ENCODE data around the gene MAP7D3.

The MAP7D3 gene

DNA sequence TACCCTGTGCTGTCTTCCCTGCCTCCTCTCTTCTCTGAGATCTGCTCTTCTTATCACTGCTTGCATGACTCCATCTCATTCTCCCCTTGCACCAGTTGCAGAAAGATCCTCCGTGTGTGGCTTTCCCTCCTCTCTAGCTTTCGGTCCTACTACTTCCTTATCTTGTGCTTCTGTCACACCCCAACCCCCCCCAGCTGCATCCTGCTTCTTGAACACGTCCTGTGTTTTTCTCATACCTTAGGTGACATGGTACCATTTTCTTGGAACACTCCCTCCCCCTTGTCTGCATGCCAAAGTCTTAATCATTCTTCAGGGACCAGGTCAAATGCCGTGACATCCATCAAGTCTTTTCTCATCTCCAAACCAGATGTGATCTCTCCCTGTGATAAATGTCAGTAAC is 57.4 kb downstream of the MAP7D3 start:
- H3K27me3 Mint-ChIP-seq: no peaks in the 10 kb centered on the region
- peak overlapping the region; percentile 60 for H3K4me3 Mint-ChIP-seq
- CTCF ChIA-PET: interaction anchor here (1.0 kb wide), 1 partner anchor 9 kb away, joined by 3 read pairs; no protein-coding TSS in a partner anchor
- peak overlapping the region; percentile 66 for H3K27ac Mint-ChIP-seq
- no peaks in the 10 kb centered on the region for H3K9me3 Mint-ChIP-seq
- H3K4me1 Mint-ChIP-seq: peaks cover 48% of the 10 kb centered on the region
- peaks cover 4% of the 10 kb centered on the region for H3K36me3 Mint-ChIP-seq
- peak; percentile 52 for DNase-seq

- H3K36me3 Mint-ChIP-seq: peaks cover 4% of the 10 kb centered on the region
- H3K9me3 Mint-ChIP-seq: no peaks in the 10 kb centered on the region
- H3K4me1 Mint-ChIP-seq: peaks cover 48% of the 10 kb centered on the region
- no peak for DNase-seq
- peak overlapping the region; percentile 74 for H3K27ac Mint-ChIP-seq
- H3K4me3 Mint-ChIP-seq: peak overlapping the region; percentile 60
- CTCF ChIA-PET: interaction anchor here (1.0 kb wide), 1 partner anchor 10 kb away, joined by 3 read pairs; no protein-coding TSS in a partner anchor
- no peaks in the 10 kb centered on the region for H3K27me3 Mint-ChIP-seq
Observed at GRCh38 chrX:136192839-136193414, 58.3 kb downstream of the MAP7D3 start.

DNA sequence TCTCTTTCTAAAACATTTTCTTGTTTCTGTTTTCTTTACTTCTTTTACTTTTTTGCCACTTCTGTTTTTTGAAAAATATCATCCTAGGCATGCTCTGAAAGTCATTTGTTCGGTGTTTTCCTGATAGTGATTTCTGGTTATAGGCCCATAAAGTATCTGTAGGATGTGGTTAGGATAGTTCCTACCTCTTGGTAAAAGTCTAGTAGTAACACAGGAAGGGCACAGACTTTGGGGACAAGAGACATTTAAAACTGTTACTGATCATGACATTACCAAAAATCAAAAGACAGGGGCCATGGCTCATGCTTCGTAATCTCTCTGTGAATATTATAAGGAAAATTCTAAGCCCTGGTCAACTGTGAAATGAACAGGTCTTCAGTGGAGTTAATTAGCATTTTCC is 59.1 kb downstream of the MAP7D3 start:
- Mint-ChIP-seq H3K4me1 (peaks cover 48% of the 10 kb centered on the region), H3K4me3 (peak overlapping the region; percentile 8), H3K36me3 (peaks cover 4% of the 10 kb centered on the region), H3K27ac (peak overlapping the region; percentile 74), H3K9me3 (no peaks in the 10 kb centered on the region), H3K27me3 (no peaks in the 10 kb centered on the region)
- DNase-seq: no peak
- CTCF ChIA-PET: no interaction called here

DNA sequence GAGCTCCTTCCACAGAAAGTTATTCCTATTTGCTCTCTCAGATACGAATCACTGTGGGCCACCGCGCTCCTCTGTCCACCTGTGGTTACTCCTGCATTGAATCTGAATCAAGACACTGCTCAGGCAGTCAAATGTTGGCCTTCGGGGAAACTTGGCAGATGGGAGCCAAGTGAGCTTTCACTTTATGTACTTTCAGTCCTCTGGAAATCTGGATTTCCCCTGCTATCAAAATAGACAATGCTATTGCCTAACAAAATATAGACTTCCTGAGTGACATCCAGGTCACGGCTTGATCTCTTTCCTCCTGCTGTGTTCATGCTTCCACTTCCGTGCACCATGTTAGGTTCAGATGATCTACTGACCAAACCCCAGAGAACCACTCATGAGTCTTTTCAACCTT is 60.0 kb downstream of the MAP7D3 start:
- no peaks in the 10 kb centered on the region for H3K9me3 Mint-ChIP-seq
- peaks cover 3% of the 10 kb centered on the region for H3K36me3 Mint-ChIP-seq
- peaks cover 45% of the 10 kb centered on the region for H3K4me1 Mint-ChIP-seq
- no peak overlapping the region for H3K27ac Mint-ChIP-seq
- no peak for DNase-seq
- no peaks in the 10 kb centered on the region for H3K27me3 Mint-ChIP-seq
- no peak overlapping the region for H3K4me3 Mint-ChIP-seq
- CTCF ChIA-PET: interaction anchor here (1.0 to 1.4 kb wide), 3 partner anchors 9 to 28 kb away, joined by 3 read pairs; no protein-coding TSS in a partner anchor

DNA sequence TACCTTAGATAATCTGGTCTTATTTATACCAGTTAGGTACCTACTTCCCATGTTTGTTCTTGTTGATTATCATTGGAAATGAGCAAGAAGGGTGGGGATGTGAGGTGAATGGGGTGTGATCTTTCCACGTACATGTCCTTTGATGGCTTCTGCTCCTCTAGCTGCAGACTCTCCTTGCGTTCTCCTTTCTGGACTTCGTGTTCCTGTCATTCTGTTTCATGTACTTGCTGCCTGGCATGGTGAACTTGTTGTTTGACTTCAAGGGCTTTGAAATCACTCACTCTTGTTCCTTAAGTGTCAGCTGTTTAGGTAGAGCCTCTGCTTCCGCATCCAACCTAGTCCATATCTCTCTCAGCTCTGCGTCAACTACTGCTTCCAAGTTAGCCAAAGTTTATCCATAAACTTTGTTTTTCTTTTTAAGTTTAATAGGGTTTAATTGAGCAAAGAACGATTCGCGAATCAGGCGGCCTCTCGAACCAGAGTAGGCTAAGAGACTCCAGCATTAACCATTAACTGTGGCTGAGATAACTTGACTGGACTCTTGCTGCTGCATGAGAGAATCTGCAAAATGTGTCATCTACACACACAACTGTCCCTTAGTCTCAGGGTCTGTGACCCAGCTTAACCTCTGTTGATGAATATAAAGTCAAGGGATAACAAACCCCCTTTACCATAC is 61.0 kb downstream of the MAP7D3 start:
- CTCF ChIA-PET: interaction anchor here (1.0 to 1.4 kb wide), 3 partner anchors 10 to 27 kb away, joined by 3 read pairs; no protein-coding TSS in a partner anchor
- no peak for DNase-seq
- H3K27me3 Mint-ChIP-seq: no peaks in the 10 kb centered on the region
- H3K4me3 Mint-ChIP-seq: no peak overlapping the region
- H3K27ac Mint-ChIP-seq: no peak overlapping the region
- H3K9me3 Mint-ChIP-seq: no peaks in the 10 kb centered on the region
- peaks cover 40% of the 10 kb centered on the region for H3K4me1 Mint-ChIP-seq
- H3K36me3 Mint-ChIP-seq: peaks cover 3% of the 10 kb centered on the region

- CTCF ChIA-PET: interaction anchor here (1.0 kb wide), 2 partner anchors 26 to 161 kb away, joined by 3 to 4 read pairs; no protein-coding TSS in a partner anchor
- Mint-ChIP-seq H3K27me3 (no peaks in the 10 kb centered on the region), H3K27ac (no peak overlapping the region), H3K36me3 (peaks cover 3% of the 10 kb centered on the region), H3K4me1 (peaks cover 34% of the 10 kb centered on the region), H3K9me3 (no peaks in the 10 kb centered on the region), H3K4me3 (no peak overlapping the region)
- no peak for DNase-seq
Observed at GRCh38 chrX:136189222-136189621, 62.0 kb downstream of the MAP7D3 start.

GRCh38 chrX:136186023-136186413 is 65.2 kb downstream of the MAP7D3 start:
- H3K9me3 Mint-ChIP-seq: no peaks in the 10 kb centered on the region
- H3K4me1 Mint-ChIP-seq: peaks cover 2% of the 10 kb centered on the region
- H3K27me3 Mint-ChIP-seq: no peaks in the 10 kb centered on the region
- CTCF ChIA-PET: interaction anchor here (1.4 kb wide), 1 partner anchor 9 kb away, joined by 3 read pairs; no protein-coding TSS in a partner anchor
- no peak overlapping the region for H3K4me3 Mint-ChIP-seq
- H3K36me3 Mint-ChIP-seq: no peaks in the 10 kb centered on the region
- no peak overlapping the region for H3K27ac Mint-ChIP-seq
- no peak for DNase-seq

DNA sequence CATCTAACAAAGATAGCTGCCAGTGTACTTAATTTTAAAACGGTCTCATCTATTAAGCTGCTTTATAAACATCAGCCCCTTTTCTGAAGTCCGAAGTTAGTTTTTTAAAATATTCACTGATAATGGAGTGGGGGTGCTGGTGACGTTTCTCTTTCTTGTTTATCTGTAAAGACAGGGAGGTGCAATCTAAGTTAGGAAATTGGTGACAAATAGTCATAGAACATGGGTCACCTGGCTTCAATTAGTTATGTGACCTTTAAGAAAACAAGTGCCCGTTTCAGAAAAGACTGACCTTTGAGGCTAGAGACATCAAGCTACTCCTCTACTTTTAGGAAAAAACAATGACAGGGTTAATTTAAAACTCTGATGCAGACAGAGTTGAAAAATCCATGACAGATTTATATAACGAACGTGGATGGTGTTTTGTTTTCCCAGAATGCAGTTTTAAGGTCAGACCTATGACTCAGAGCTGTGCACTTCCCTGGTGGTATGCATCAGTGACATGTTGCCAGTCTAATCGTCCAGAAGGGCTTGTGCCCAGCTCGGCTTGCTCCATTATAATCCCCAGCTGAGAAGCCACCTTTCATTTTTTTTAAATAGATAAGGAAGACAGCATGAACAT is 65.7 kb downstream of the MAP7D3 start:
- Mint-ChIP-seq H3K4me1 (no peaks in the 10 kb centered on the region), H3K4me3 (no peak overlapping the region), H3K27me3 (no peaks in the 10 kb centered on the region), H3K36me3 (no peaks in the 10 kb centered on the region), H3K27ac (no peak overlapping the region), H3K9me3 (no peaks in the 10 kb centered on the region)
- CTCF ChIA-PET: interaction anchor here (1.4 kb wide), 1 partner anchor 10 kb away, joined by 3 read pairs; no protein-coding TSS in a partner anchor
- no peak for DNase-seq

GRCh38 chrX:136183917-136184316 is 67.3 kb downstream of the MAP7D3 start:
- Mint-ChIP-seq H3K36me3 (no peaks in the 10 kb centered on the region), H3K4me3 (no peak overlapping the region), H3K9me3 (no peaks in the 10 kb centered on the region), H3K27me3 (no peaks in the 10 kb centered on the region), H3K27ac (no peak overlapping the region), H3K4me1 (no peaks in the 10 kb centered on the region)
- no peak for DNase-seq
- CTCF ChIA-PET: no interaction called here

GRCh38 chrX:136183172-136183571 is 68.0 kb downstream of the MAP7D3 start:
- Mint-ChIP-seq H3K9me3 (no peaks in the 10 kb centered on the region), H3K4me3 (no peak overlapping the region), H3K27me3 (no peaks in the 10 kb centered on the region), H3K36me3 (no peaks in the 10 kb centered on the region), H3K27ac (no peak overlapping the region), H3K4me1 (no peaks in the 10 kb centered on the region)
- CTCF ChIA-PET: no interaction called here
- no peak for DNase-seq

GRCh38 chrX:136182414-136182813 is 68.8 kb downstream of the MAP7D3 start:
- no peaks in the 10 kb centered on the region for H3K36me3 Mint-ChIP-seq
- H3K4me3 Mint-ChIP-seq: no peak overlapping the region
- H3K27ac Mint-ChIP-seq: no peak overlapping the region
- DNase-seq: no peak
- H3K27me3 Mint-ChIP-seq: no peaks in the 10 kb centered on the region
- no peaks in the 10 kb centered on the region for H3K4me1 Mint-ChIP-seq
- H3K9me3 Mint-ChIP-seq: no peaks in the 10 kb centered on the region
- CTCF ChIA-PET: no interaction called here

GRCh38 chrX:136179133-136179532 is 72.1 kb downstream of the MAP7D3 start:
- CTCF ChIA-PET: no interaction called here

DNA sequence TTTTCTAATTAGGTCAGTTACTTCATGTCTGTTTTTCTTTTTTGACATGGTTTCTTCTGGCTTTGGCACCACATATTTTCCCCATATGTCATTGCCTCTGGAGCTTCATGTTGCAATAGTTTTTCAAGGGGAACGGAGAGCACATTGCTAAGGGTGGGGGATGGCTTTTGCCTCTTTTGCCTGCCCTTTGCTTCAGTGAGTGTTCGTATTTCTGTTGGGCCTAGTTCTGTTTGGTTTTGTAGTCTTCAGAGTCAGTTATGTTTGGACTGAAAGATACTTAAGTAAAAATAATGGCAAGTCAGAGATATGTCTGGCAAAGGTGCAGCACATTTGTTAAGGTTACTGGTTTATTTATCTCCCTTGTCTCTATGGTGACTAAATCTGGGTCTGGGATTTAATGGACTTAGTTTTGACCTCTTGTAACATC is 74.8 kb downstream of the MAP7D3 start:
- Mint-ChIP-seq H3K36me3 (no peaks in the 10 kb centered on the region), H3K9me3 (no peaks in the 10 kb centered on the region), H3K4me3 (no peak overlapping the region), H3K4me1 (no peaks in the 10 kb centered on the region), H3K27ac (no peak overlapping the region), H3K27me3 (no peaks in the 10 kb centered on the region)
- DNase-seq: no peak
- CTCF ChIA-PET: no interaction called here

More at GRCh38 chrX:136179133-136179532, 72.1 kb downstream of the MAP7D3 start:
- no peaks in the 10 kb centered on the region for H3K27me3 Mint-ChIP-seq
- no peak for DNase-seq
- no peaks in the 10 kb centered on the region for H3K9me3 Mint-ChIP-seq
- H3K4me1 Mint-ChIP-seq: no peaks in the 10 kb centered on the region
- no peak overlapping the region for H3K27ac Mint-ChIP-seq
- H3K4me3 Mint-ChIP-seq: no peak overlapping the region
- no peaks in the 10 kb centered on the region for H3K36me3 Mint-ChIP-seq

GRCh38 chrX:136171420-136171819 is 79.8 kb downstream of the MAP7D3 start:
- CTCF ChIA-PET: interaction anchor here (1.3 to 1.4 kb wide), 2 partner anchors 9 to 38 kb away, joined by 4 to 6 read pairs; no protein-coding TSS in a partner anchor
- DNase-seq: no peak
- Mint-ChIP-seq H3K36me3 (no peaks in the 10 kb centered on the region), H3K27me3 (no peaks in the 10 kb centered on the region), H3K9me3 (no peaks in the 10 kb centered on the region), H3K4me3 (no peak overlapping the region), H3K4me1 (no peaks in the 10 kb centered on the region), H3K27ac (no peak overlapping the region)

Measured in activated naive CD4-positive, alpha-beta T cell treated with anti-CD3 and anti-CD28 coated beads, Interleukin-2, amount 10 ng/mL, durations not matched to agents 7 days and 5 days (primary cell).